HL-60 (cell line): Measurements from ENCODE around the gene ADAMTSL4.
A peak's percentile ranks its signal among the peaks of the same experiment; 100 is the strongest.

Experiments used
- DNase-seq, 2 experiments: peaks; one replicate each; pipeline ENCODE4 v3.0.0-alpha.2; 2010 to 2020; ENCODE audit warnings: low read depth in 1 of 2, low spot score in 1 of 2
- H3K27ac ChIP-seq: fragments of 250-450 bp; sonication (Bioruptor Pico); replicated peaks from 2 replicates; pipeline ENCODE4 v1.5.1; 2020; ENCODE audit warnings: mild to moderate bottlenecking, moderate library complexity
- H3K27me3 ChIP-seq: fragments of 250-450 bp; sonication (Bioruptor Pico); 2 replicates; pipeline ENCODE4 v1.5.1; 2021; ENCODE audit warnings: mild to moderate bottlenecking, moderate library complexity; ENCODE audit not compliant: insufficient read depth, poor library complexity, severe bottlenecking
- H3K4me3 ChIP-seq: replicated peaks from 2 replicates; pipeline ENCODE4 v1.5.1; 2011; ENCODE audit warnings: mild to moderate bottlenecking, control low read depth, low read length; ENCODE audit not compliant: insufficient read depth
- CTCF ChIP-seq: IDR thresholded peaks from one replicate; pipeline ENCODE4 v1.5.1; 2011; ENCODE audit warnings: low read length, control low read depth, inconsistent platforms; ENCODE audit not compliant: insufficient read depth
- GABPA ChIP-seq: IDR thresholded peaks from 2 replicates; pipeline ENCODE4 v1.6.1; 2012; ENCODE audit warnings: low read depth
- POLR2AphosphoS5 ChIP-seq: IDR thresholded peaks from 2 replicates; pipeline ENCODE4 v1.6.1; 2012; ENCODE audit warnings: low read depth
- SPI1 ChIP-seq: IDR thresholded peaks from 2 replicates; pipeline ENCODE4 v1.6.1; 2012; ENCODE audit warnings: low read depth, mild to moderate bottlenecking, borderline replicate concordance
- long read RNA-seq: library from polyadenylated mRNA; unstranded; transcript quantifications from one replicate; pipeline ENCODE4 v2.0.0, GENCODE V29; 2020
- TF ChIP-seq, protein P1 (sequence below): IDR thresholded peaks from 2 replicates; pipeline ENCODE4 v1.6.1; 2012; ENCODE audit warnings: low read depth; ENCODE audit not compliant: insufficient replicate concordance

Gene ADAMTSL4
- long read RNA-seq, result 0 reads

DNA sequence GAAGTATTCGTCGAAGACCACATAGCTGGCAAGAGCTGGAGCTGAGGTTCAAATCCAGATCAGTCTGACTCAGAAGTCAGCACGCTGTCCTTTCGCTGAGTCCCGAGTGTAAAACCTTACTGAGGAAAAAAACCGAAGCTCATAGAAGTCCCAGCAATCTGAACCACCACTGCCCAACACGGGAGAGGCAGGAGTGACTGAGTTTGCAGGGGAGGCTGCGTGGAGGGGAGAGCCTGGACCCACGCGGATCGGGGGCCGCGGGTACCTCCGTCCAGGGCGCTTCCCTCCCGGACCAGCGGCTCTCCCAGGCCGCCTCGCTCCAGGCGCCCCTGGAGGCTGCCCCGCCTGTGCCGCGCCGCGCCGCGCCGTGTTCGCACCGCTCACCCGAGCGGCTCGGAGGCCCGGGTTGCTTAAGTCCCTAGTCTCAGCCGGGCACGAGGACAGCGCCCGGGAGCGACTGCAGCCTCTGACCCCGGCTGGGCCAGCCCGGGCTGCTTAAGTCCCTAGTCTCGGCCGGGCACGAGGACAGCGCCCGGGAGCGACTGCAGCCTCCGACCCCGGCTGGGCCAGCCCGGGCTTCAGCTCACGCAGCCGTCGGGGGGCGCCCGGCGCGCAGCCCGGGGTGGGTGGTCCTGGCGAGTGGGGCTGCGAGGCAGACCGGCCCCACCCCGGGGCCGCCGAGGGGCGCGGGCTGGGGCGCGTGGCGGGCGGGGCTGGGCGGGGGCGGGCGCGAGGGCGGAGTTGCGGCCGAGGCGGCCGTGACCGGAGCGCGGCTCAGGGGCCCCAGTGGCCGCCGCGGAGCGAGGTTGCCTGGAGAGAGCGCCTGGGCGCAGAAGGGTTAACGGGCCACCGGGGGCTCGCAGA is at the start of gene ADAMTSL4:
TSS of gene ADAMTSL4 (plus strand) at position 777 of the 864 bp plus-strand sequence. CDS start 2,881 bp downstream, outside the sequence.
- Histone ChIP-seq H3K27ac (no peak within 1 kb of the TSS), H3K27me3 (no peaks in the 10 kb centered on the region), H3K4me3 (peak within 1 kb of the TSS; percentile 50)
- TF ChIP-seq CTCF, result no peak
- TF ChIP-seq GABPA, result no peak
- TF ChIP-seq, protein P1, sequence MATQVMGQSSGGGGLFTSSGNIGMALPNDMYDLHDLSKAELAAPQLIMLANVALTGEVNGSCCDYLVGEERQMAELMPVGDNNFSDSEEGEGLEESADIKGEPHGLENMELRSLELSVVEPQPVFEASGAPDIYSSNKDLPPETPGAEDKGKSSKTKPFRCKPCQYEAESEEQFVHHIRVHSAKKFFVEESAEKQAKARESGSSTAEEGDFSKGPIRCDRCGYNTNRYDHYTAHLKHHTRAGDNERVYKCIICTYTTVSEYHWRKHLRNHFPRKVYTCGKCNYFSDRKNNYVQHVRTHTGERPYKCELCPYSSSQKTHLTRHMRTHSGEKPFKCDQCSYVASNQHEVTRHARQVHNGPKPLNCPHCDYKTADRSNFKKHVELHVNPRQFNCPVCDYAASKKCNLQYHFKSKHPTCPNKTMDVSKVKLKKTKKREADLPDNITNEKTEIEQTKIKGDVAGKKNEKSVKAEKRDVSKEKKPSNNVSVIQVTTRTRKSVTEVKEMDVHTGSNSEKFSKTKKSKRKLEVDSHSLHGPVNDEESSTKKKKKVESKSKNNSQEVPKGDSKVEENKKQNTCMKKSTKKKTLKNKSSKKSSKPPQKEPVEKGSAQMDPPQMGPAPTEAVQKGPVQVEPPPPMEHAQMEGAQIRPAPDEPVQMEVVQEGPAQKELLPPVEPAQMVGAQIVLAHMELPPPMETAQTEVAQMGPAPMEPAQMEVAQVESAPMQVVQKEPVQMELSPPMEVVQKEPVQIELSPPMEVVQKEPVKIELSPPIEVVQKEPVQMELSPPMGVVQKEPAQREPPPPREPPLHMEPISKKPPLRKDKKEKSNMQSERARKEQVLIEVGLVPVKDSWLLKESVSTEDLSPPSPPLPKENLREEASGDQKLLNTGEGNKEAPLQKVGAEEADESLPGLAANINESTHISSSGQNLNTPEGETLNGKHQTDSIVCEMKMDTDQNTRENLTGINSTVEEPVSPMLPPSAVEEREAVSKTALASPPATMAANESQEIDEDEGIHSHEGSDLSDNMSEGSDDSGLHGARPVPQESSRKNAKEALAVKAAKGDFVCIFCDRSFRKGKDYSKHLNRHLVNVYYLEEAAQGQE, result no peak
- TF ChIP-seq POLR2AphosphoS5, result no peak
- TF ChIP-seq SPI1, result no peak
- peak in 1 of 2 experiments; percentile 46 for DNase-seq

DNA sequence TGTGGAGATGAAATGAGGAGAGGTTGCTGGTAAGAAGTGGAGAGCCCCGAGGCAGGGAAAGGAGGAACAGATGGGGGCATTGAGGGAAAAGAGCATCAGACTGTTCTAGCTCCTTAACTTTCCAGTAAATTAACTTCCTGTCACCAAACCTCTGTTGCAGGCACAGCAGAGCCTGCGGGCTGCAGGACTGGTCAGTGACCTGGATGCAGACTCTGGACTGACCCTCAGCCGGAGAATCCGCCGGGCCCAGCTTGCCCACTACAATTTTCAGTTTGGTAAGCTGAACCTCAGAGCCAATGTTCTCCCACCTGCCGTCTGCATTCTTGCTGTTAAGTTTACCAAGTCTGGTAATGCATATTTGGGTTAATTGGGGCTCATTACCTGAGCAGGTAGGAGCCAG is 43.8 kb upstream of the ADAMTSL4 start:
- TF ChIP-seq GABPA (no peak), CTCF (no peak), POLR2AphosphoS5 (no peak), SPI1 (no peak)
- TF ChIP-seq, protein P1, result no peak
- H3K4me3 ChIP-seq, result no peak overlapping the region
- no peak overlapping the region for H3K27ac ChIP-seq
- H3K27me3 ChIP-seq, result no peaks in the 10 kb centered on the region
- no peak for DNase-seq

GRCh38 chr1:150507912-150508864 is 41.0 kb upstream of the ADAMTSL4 start, which contains the start of gene ECM1:
Gene ECM1 (plus strand): TSS chr1:150508109. CDS start chr1:150508210, 101 bp downstream.
- DNase-seq, result no peak
- Histone ChIP-seq H3K27ac (no peak within 1 kb of the TSS), H3K27me3 (no peaks in the 10 kb centered on the region), H3K4me3 (no peak within 1 kb of the TSS)
- TF ChIP-seq GABPA, result no peak
- no peak for TF ChIP-seq POLR2AphosphoS5
- no peak for TF ChIP-seq SPI1
- TF ChIP-seq, protein P1, result no peak
- TF ChIP-seq CTCF, result no peak
